GM19240 (cell line): ENCODE measurements around the gene CCDC196.
"Not testable (repeated sequence)": the region's sequence is repeated elsewhere in the genome, so short reads cannot be mapped to it uniquely, and the experiment has no call there.

ENCODE experiments used
- DNase-seq: peaks from one replicate; pipeline ENCODE4 v3.0.0; 2011; ENCODE audit warnings: low spot score; ENCODE audit not compliant: insufficient read length

CCDC196 gene

GRCh38 chr14:66495218-66496098 lies 9.3 kb downstream of the CCDC196 start:
- DNase-seq = no peak

GRCh38 chr14:66496188-66496807 lies 10.1 kb downstream of the CCDC196 start:
- DNase-seq = no peak

GRCh38 chr14:66496911-66497310 lies 10.7 kb downstream of the CCDC196 start:
- DNase-seq = no peak

GRCh38 chr14:66498311-66498710 lies 12.1 kb downstream of the CCDC196 start:
- no peak for DNase-seq

- no peak for DNase-seq
Observed at GRCh38 chr14:66501592-66501991, 15.4 kb downstream of the CCDC196 start.

GRCh38 chr14:66502836-66503235 lies 16.7 kb downstream of the CCDC196 start:
- not testable (repeated sequence) for DNase-seq

- DNase-seq = no peak
Observed at GRCh38 chr14:66503532-66503931, 17.4 kb downstream of the CCDC196 start.

- DNase-seq = no peak
Observed at GRCh38 chr14:66507181-66507721, 21.1 kb downstream of the CCDC196 start.

GRCh38 chr14:66507722-66508546 lies 21.8 kb downstream of the CCDC196 start, which contains the start of gene GPHN:
Gene GPHN (plus strand): TSS chr14:66508147.
- peak; percentile 23 for DNase-seq

GRCh38 chr14:66508547-66508845 lies 22.3 kb downstream of the CCDC196 start:
- DNase-seq = no peak

- no peak for DNase-seq
Observed at GRCh38 chr14:66508846-66509621, 22.9 kb downstream of the CCDC196 start.

- DNase-seq = no peak
Observed at GRCh38 chr14:66509874-66510273, 23.7 kb downstream of the CCDC196 start.

- no peak for DNase-seq
Observed at GRCh38 chr14:66511849-66512248, 25.7 kb downstream of the CCDC196 start.

GRCh38 chr14:66514213-66514612 lies 28.0 kb downstream of the CCDC196 start:
- DNase-seq = no peak

- DNase-seq = no peak
Observed at GRCh38 chr14:66530526-66530925, 44.4 kb downstream of the CCDC196 start.

GRCh38 chr14:66539034-66539433 lies 52.9 kb downstream of the CCDC196 start:
- DNase-seq = no peak

- DNase-seq = no peak
Observed at GRCh38 chr14:66540038-66540437, 53.9 kb downstream of the CCDC196 start.

GRCh38 chr14:66541627-66542026 lies 55.5 kb downstream of the CCDC196 start:
- no peak for DNase-seq

GRCh38 chr14:66543996-66544395 lies 57.8 kb downstream of the CCDC196 start:
- no peak for DNase-seq

GRCh38 chr14:66545191-66545590 lies 59.0 kb downstream of the CCDC196 start:
- not testable (repeated sequence) for DNase-seq

- not testable (repeated sequence) for DNase-seq
Observed at GRCh38 chr14:66545751-66546150, 59.6 kb downstream of the CCDC196 start.
